Fibroblast of skin of abdomen (primary cell): ENCODE measurements around the gene RNF169.

ENCODE experiments used
- DNase-seq: peaks from one replicate; pipeline ENCODE4 v3.0.0-alpha.2; 2013

RNF169 gene

DNA sequence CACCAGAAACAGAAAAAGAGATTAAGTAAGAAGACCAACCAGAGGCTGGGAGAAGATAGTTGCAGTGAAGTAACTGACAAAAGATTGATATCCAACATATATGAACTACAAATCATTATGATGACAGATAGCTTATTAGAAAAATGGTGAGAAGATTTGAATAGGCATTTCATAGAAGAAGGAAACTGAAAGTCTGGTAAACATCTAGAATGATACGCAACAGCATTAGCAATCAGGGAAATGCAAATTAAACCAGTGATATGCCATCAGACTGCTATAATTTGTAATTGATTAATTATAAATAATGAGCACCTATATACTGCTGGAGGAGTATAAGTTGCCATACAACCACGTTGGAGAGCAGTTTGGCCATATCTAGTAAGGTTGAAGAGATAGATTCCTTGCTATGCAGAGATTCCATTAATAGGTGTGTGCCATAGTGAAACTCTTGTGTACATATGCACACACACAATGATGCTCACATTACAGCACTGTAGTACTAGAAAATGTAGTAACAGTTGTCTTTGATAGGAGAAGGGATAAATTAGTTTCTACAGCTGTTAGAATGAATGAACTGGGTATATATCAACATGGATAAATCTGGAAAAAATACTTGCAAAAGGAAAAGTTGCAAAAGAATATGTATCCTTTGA is 20.5 kb downstream of the RNF169 start:
- DNase-seq, result no peak

DNA sequence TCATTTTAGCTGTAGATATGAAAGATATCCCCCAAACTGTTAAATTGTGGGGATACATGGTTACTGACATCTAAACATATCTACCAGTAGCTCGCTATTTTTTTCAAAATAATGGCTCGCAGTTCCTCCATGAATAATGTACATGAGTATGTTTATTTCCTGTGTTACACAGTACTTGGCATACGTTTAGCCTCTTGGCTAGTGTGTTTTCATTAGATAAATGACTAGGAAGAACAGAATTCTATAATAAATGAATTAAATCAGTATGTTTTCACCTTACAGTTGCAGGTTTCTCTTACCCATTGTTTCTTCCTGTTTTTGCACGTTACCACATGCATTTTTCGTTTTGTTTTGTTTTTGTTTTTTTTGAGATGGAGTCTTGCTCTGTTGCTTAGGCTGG is 21.8 kb downstream of the RNF169 start:
- no peak for DNase-seq

DNA sequence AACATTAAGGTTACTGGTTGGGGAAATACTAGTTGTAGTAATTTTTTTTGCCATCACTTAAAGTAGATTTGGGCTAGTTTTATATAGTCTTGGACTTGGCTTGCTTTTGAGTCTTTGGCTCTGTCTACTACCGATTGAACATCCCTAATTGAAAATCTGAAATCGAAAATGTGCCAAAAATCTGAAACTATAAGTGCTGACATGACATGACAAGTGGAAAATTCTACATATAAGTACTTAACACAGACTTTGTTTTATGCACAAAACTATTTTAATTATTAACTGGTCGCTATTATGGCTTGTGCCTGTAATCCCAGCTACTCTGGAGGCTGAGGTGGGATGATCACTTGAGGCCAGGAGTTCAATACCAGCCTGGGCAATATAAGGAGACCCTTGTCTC is 22.5 kb downstream of the RNF169 start:
- no peak for DNase-seq

DNA sequence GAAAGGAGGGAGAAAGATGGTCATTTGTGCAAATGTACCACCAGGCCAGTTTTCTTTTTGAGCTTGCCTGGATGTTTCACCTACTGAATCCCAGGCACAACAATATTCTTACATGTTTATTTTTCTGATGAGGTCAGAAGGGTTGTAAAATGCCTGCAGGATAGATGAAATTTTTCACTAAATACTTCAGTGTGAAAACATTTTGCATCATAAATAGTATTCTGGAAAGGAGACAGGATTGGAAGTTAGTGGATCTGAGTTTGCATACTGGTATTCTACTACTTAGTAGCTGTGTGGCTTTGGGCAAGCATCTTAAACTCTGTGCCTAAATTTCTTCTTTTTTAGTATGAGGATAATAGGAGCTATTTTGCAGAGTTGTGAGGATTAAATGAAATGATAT is 24.8 kb downstream of the RNF169 start:
- no peak for DNase-seq

DNA sequence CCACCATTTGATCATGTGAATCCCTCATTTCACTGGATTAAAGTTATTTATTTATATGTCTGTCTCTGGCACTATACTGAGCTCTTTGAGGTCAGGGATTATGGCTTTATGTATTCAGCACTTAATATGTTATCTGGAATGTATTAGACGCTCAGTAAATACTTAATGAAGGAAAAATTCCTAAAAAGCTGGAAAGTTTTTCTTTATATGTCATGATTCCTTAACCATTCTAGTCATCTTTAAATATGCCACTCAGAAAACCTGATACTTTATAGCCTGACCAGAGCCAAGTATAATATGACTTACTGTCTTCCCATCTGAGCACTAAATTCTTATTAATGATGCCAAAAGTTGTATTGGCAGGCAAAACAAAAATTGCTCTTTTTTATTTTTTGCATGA is 27.1 kb downstream of the RNF169 start:
- DNase-seq, result peak; percentile 17

DNA sequence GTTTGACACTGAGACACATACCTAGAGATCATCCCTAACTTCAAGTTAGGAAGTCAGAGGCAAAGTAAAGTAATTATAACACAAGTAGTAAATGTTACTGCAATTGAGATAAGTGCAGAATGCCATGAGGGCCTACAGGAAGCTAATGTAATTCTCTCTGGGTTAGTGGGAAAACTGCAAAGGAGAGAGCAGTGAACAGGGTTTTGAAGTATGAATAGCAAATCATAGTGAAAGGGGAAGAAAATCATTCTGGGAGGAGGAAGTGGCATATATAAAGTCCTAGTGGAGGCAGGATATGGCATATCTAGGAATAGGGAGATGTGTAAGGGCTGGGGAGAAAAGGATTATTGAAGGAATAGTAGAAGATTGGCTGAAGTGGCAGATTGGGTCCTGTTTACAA is 27.9 kb downstream of the RNF169 start:
- no peak for DNase-seq

DNA sequence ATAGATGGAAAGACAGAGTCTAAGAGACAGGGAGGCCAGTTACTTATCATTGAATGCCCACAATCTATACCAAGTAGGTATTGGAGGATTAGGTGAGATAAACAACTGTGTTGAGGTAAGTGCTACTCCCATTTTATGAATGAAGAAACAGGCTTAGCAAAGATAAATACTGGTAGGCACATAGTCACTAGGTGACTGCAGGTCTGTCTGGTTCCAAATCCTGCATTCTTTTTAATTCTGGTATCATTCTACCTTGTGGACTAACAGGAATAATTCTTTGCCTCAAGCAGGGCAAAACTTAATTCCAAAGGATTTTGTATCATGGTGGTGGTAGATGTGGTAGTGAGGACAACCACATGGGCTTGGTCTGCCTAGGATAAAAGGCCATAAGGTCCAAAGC is 28.4 kb downstream of the RNF169 start:
- no peak for DNase-seq

DNA sequence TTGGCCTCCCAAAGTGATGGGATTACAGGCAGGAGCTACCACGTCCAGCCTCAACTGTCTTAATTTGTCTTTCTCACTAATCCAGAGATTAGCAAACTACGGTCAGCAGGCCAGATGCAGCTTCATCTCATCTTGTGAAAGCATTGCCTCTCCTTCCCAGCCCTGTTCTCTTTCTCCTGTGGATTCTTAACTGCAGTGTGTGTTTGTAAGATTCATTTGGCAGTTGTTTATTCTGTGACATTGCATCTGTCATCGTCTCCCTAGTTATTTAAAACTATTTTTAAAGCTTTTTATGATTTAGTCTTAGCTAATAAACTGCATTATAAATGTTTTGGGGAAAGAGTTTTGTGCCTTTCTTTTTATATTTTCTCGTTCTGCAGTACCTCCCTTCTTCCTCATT is 29.2 kb downstream of the RNF169 start:
- no peak for DNase-seq

DNA sequence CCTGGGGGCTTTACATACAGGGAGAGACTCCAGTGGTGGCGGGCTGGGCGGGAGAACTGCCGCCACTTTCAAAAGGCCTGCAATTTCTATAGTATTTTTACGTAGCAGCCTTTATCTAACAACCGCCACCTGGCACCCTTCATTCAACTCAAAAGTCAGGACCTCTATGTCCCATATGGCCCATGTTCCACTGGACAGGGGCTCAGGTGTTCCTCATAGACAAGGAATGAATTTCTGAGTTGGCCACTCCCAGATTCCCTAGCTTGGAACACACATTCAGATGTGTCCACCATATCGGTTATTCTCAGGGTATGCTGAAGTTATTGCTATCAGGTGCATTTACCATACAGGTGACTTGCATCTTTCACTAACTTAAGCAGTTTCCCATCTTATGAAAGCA is 29.9 kb downstream of the RNF169 start:
- no peak for DNase-seq

DNA sequence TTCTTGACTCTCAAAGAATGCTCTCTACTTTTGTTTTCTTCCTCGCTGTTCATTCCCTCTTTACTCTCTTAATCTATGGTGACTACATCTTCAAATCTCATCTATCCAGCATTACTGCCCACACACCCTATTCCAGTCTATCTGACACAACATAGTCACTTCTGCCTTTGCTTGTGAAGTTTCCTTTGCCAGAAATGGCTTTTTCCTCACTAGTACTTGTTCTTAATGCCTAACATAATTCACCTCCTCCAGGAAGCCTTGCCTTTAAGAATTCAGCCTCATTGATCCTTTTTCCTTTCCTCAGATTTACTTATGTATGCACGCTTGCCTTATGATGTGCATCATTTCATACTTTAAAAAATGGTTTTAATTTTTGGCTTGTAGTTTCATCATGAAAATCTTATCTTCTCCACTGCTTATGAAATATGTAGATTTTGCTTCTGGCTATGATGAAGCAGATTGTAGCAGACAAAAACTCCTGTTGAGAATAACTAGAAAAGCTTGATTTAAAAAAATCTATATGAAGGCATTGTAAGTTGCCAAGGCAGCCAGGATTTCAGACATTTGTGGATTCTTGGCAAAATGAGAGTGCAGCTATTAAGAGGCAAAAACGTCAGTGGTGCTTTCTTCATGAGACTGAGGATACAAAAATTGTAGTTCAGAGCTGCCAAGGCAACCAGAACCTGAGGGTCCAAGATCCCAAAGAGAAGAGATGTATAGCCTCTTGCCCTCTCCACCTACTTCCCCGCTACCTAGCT is 31.8 kb downstream of the RNF169 start:
- DNase-seq, result no peak

DNA sequence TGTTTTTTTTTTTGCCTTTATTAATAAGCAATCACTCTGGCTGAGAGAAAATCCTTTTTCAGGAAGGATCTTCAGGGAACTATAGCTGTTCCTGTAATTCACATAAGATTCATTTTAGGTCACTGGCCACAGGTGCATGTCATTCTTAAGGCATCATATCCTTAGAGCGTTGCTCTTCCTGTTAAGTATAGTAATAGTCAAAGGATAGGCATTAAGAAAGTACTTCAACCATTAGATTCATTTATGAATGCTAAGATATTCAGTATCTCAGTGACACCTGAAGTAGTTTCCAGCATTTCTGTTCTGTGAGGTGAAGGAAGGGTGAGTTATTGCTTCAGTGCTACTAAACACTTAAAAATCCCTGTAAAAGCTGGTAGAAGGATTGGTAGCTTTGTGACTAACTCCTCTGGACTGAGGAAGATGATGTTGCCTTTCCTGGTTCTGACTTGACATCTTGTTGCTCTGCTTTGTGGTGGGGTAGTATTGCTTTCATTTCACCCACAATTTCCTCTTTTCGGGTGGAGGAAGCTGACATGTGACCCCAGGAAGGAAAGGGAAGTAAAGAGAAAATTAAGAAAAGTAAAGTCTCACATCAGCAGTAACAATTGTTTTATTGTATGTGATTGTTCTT is 34.7 kb downstream of the RNF169 start:
- DNase-seq, result peak; percentile 65

DNA sequence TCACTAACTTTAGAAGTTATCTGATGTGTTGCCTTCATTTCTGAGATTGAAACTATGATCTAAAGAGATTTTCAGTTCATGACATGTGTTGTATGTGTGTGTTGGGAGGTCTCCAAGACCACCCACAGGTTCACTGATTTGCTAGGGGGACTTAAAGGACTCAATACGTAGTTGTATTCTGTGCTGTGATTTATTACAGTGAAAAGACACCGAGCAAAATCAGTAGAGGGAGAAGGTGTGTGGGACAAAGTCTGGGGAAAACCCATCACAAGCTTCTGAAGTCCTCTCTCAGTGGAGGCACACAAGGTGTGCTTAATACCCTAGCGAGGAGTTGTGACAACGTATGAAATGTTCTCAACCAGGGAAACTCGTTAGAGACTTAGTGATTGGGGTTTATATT is 35.6 kb downstream of the RNF169 start:
- no peak for DNase-seq

DNA sequence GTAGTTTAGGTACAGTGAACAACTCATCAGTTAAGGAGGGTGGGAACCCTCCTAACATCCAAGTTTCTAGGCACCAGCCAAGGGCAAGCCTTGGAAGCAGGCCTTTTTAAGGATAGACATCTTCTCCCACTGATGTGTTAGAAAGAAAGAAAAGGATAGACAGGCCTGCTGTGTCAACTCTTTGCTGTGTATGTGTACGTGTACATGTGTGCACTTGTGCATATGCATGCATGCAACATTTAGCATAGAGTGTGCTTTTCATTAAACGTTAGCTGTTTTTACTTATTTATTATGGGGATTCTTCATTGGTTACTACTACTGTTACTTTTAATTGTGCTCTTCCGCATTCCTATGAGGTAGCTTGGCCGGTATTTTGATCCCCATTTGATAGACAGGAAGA is 36.1 kb downstream of the RNF169 start:
- DNase-seq, result no peak

DNA sequence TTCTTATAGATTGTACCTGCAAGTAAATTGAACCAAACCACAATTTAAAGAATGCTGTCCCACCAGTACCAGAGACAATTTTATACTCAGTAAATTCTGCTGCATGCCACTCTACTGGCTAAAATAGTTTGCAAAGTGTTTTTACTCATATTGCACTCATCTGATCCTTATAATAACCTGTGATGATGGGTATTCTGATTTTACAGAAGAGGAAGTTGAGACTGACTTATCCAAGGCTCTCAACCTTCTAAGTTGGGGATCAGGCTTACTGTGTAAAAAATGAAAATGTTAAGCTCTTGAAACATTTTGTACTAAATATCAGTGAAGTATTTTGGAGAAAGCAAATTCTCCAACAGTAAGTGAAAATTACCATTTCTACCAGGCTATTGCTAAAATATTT is 37.9 kb downstream of the RNF169 start:
- DNase-seq, result no peak

DNA sequence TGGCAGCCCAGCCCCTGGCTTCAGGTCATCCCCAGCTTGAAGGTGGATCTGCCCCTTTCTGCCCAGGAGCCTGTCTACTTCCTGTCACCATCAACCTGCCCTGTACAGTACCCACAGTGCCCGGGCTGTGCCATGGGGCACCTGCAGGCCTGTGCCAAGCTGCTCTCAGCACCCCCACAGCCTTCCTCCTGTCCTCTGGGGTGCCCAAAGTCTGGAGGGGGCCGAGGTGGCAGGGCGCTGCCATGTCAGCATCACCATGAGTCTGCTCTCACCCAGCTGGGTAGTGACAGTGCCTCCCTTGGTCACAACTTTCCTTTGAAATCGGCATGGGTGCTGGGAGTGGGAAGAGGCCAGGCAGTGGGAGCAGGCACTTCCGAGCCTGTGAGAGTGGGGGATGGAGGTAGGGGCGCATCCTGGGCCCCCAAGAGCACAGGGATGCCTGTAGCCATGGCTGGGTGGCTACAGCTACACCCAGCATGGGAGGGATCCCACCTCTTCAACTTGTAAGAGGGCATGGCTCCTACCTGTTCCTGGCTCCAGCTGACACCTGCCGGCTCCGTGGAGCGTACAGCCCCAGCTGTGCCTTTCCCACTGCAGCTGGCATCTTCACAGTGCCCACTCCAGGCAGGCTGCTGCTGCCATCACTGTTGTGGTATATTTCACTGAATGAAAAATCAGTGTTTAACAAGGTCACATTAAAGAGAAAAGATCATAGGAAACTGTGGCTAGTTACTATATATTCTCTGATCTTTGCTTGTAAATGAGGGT is 42.9 kb downstream of the RNF169 start:
- DNase-seq, result no peak

DNA sequence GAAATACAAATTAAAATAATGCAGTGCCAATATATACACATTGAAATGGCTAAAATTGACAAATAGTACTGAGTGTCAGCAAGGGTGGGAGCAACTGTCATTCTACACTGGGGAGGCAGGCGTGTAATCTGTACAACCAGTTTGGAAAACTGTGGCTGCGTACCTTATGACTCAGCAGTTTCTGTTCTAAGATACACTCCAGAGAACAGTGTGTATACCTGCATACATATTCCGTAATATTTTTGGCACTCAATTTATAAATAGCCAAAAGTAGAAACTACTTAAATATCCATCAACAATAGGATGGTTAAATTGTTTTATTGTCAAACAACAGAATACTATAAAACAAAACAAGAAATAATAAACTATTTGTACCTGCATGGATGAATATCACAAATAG is 57.6 kb downstream of the RNF169 start:
- DNase-seq, result no peak

DNA sequence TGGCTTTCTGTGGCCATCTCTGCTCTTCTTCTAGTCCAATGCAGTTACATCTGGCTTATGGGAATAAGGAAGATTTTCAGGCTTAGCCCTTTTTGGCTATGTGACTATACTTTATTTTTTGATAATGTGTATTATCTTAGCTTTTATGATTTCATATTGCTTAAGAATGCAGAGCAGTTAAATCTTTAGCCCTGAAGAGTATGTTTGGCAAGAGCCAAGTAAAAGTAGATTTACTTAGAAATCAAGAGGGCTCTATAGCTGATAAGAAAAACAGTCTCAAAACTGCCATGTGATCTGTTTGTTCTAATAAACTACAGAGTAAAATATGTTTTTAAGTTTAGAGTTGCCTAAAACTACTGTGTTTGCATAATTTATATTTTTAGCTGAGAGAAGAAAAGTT is 61.2 kb downstream of the RNF169 start:
- no peak for DNase-seq

DNA sequence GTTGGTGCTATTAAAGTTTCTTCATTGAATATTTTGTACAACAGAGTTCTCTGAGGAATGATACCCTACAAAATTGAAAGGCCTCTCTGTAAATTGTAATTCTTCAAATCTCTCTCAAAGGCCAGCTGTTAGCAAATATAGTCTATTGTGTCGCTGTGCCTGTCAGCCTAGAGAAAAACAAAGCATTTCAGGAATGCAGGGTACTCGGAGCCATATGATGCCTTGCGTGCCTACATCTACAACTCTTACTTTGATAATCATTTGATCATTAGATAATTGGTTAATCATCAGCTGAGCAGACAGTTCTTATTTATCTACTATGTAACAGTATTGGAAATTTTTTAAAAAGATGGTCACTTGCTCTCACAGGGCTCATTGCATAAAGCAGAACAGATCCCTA is 67.3 kb downstream of the RNF169 start:
- no peak for DNase-seq

DNA sequence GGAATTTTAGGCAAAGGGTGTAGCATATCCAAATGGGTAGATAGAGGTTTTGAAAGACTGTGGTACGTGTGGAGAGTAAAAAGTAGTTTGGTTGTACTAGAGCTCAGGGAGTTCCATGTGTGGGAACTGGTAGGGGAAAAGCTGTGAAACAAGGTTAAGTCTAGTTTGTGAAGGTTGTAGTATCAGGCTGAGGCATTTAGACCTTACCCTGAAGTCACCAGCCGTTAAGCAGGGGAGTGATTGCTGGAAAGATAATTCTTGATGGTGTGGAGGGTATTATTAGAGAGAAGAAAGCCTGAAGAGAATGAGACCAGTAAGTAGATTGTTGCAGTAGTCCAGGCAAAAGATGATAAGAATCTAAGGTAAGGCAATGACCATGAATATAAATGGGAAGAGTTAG is 68.0 kb downstream of the RNF169 start:
- no peak for DNase-seq

DNA sequence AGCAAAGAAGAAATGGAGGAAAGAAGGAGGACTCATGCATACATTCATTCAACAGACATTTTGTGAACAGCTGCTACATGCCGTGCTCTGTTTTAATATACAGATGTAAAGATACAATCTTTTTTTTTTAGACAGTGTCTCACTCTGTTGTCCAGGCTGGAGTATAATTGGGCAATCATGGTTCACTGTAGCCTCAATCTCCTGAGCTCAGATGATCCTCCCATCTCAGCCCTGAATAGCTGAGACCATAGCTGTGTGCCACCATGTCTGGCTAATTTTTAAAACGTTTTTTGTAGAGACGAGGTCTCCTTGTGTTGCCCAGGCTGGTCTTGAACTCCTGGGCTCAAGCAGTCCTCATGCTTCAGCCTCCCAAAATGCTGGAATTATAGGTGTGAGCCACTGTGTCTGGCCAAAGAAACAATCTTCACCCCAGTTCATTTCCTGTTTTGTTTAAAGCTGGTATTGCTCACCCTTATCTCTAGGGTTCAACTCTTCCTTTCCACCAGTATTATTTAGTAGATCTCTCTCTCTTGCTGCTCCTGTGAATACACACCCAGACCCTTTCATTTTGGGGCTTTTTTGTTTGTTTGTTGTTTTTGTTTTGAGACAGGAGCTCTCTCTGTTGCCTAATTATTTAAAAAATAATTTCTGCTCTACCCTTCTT is 69.8 kb downstream of the RNF169 start:
- DNase-seq, result no peak

DNA sequence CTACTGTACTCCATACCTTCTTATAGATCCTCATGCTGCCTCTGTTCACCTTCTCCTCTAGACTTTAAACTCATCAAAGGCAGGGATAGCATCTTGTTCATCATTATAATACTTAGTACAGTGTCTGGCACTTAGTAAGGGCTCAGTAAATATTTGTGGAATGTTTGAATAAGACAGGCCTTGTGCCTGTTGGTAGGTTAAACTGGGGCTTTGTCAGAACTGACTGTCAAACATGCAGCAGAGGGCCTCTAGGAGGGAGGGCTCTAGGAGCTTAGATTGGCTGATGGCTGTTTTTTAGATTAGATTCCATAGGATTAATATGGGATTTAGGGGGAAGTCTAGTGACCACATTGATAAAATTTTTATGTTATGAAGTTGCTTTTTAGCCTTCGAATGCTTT is 70.8 kb downstream of the RNF169 start:
- peak; percentile 40 for DNase-seq

DNA sequence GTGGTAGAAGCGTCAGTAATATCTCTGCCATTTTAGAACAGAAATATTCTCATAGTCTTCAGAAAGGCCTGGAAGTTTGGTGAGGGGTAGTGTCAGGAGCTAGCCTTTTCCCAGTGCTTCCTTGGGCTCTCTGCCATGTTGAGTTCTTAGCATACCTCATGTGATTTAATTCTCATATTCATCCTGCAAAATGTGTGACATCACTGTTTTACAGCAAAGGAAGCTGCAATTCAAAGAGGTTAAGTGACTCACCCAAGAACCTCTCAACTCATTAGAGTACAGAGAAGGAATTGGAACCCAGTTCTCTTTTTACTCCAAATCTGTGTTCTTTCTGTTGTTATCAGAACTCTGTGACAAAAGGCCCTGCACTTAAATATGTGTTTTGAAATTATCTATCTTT is 72.1 kb downstream of the RNF169 start:
- DNase-seq, result peak; percentile 90

DNA sequence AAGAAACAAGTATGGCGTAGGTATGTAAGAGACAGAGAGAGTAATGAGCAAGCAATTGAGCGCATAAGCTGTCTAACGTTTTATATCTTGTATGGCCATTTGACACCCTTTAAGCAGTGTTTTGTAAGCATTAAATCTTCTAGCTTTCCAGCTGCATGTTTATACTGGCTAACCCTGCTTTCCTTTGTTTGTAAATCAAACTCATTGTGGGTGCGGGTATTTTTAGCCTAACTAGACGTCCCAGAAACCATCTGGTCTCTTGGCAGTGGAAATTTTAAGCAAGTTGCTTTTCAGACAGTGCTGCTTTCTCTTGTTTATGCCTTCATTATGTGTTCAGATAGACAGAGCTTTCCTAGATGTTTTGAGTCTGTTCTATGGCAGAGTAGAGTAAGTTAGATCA is 73.5 kb downstream of the RNF169 start:
- DNase-seq, result peak; percentile 31
